ENCODE data around the gene NDST4.

NDST4 gene

DNA sequence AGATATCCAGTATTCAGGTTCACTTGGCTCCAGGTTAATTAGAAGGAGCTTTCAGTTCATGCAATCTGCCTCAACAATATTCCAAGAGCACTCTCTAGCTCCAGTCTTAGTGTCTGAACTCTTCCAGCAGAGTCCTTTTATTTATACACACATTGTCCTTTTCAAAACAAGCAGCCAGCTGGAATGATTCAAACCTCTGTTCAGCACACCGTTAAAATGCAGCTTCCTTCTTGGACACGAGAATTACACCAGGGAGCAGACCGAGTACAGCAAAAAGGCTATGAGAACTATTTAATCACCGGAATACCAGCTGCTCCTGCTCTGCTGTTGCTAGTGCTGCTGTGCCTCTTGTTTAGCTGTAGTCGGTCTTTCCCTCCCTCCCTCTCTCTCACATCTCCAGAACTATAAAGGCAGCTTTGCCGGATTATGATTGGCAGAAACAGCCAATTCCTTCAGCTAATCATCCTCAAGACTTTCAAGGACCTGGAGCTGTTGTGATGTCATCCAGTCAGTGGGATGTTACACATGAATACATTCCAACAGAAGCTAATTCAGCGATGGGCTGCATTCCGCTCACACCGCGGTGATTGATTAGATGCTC lies at the start of gene NDST4:
Gene NDST4, minus strand, starts transcription at position 115 of the 601 bp plus-strand sequence. CDS start 36,584 bp downstream, outside the sequence.
- peak in 15 of 51 donors; percentile 0 to 48 (median 7) for DNase-seq

DNA sequence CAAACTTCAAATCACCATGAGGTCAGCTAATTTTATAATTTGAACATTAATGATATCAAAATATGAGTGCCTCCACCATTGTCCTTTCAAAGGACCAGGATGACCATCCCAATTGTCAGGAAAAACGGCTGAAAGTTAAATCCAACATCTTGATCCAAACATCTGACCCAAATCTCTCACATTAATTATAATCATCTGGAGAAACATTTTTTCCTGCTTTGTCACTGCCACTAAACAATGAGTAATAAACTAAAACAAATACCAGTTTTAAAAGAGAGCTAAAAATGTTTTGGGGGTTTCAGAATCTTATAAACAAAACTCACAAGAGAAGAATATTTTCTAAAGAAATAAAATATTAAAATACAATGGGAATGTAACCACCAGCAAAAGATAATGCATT lies 45.7 kb upstream of the NDST4 start:
- DNase-seq = no peak

DNA sequence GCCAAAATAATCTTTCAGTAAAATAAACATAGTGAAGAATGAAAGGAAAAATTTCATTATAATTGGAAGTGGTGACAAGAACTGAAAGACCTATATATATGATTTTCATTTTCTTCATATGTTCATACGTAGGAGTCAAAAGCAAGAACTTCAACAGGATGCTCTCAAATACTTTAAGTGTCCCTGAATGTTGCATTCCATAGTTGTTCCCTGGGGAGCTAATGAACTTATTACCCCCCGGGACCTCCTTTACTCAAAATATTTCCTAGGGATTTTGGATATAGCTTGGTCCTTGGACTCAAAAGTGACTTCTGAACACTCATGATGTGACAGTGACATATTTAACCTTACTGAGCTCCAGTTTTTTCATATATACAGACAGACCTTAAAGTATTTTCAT lies 44.9 kb upstream of the NDST4 start:
- DNase-seq = no peak

DNA sequence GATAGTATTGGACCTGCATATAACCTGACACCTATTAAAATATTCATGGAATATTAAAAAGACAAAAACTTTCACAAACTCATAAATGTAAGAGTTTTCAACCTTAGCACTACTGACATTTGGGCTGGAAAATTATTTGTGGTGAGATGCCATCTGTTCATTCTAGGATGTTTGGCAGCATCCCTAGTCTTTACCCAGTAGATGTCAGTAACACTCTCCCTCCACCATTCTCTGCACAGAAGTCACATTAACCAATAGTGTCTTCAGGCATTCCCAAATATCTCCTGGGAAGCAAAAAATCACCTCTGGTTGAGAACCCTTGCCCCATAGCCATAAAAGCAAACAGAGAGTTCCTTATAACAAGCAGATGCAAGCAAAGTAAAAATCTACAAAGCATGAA lies 41.4 kb upstream of the NDST4 start:
- DNase-seq = no peak

DNA sequence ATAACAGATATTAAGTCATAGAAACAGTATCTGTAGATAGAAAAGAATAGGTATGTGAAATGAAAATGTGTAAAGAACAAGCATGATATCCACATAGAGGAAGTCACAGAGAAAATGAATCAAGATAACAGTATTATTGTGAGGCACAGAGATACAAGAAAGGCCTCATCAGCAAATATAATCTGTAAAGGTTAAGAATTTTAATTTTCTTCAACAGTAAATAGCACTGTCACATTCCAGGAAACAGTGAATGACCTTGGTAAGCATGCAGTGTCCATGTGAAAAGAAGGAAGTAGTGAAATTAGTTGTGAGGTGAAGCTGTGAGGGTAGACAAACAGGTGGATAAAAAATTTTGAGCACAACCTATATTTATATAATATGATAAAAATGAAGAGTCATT lies 39.5 kb upstream of the NDST4 start:
- no peak for DNase-seq

DNA sequence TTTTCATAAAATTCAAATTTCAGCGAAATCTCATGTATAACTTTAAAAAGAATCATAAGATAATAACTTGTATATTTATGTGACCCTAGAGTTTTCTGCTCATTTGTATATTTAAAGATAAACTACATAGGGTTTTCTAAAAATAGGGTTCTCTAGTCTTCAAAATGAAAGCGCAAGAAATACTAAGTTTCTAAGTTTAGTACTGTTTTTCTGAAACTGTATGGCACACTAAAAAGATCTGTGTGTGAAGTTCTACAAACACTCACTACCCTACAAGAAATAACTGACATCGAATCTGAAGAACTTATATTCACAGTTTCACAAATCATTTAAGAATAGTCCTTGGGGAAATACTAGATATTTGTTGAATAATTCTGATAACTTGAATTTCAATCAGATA lies 38.7 kb upstream of the NDST4 start:
- no peak for DNase-seq

DNA sequence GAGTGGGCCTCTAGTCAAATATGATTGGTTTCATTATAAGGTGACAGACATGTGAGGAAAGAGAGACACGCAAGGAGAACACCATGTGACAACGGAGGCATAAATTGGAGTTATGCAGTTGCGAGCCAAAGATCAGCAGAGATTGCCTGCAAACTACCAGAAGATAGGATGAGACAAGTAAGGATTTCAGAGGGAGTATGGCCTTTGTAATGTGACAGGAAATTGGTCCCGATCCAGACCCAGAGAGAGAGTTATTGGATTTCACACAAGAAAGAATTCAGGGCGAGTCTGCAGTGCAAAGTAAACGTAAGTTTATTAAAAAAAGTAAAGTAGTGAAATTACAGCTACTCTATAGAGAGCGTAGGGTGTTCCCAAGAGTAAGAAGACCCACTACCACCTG lies 35.7 kb upstream of the NDST4 start:
- no peak for DNase-seq

DNA sequence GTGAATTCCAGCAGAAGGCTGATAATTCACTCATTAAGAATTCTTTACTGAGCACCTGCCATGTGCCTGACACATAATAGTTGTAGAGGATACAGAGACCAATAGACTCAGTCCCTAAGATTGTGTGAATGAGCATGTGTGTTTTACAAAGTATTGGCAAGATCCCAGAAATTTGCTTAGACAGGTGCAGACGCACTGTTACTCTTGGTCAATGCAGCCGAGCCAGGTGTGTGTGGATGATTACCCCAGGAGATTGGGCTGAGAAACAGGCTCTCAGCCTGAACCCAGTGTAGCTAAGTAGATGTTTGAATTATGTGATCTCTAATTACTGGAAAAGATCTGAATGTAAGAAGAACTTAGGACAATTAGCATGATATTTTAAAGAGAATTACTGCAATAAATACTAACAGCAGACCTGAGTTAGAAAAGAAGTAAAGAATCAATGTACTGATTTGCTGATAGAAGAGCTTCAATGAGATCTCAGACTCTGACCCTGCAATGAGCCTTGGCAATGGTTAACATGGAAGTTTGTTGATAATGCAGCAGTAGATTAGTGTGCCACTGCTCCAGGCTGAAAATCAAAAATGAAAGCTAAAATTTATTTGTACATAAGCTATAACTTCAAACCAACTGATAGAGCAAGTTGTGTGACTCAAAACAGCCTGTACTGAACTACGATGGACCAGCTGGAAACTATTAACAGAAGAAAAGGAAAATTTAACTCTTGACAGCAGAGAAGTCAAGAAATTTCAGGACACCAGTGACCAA lies 32.2 kb upstream of the NDST4 start:
- no peak for DNase-seq

DNA sequence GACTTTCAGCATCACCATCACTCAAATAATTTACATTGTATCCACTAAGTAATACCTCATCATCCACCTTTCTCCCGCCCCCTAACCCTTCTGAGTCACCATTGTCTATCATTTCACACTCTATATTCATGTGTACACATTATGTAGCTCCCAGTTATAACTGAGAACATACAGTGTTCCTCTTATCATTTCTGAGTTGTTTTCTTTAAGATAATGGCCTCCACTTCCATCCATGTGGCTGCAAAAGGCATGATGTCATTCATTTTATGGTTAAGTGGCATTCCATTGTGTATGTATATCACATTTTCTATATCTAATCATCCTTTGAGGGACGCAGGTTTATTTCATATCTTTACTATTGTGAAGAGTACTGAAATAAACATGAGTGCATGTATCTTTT lies 14.6 kb upstream of the NDST4 start:
- no peak for DNase-seq

DNA sequence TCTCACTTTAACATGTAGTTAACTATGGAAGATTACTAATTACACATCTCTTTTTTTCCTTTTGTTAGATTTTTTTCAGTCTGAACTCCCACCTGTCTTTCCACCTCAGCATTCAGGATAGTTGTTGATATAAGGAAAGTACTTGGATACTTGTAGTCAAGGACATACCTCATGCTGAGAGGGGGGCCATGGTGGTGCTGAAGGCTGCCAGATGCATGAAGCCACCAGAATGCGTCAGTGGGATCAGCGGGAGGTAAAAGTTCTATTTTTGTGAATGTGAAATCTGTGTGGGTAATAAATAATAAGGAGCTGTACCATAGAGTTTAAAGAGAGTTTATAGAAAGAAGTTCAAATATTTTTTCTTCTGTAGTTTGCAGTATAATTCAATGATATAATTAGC lies 13.1 kb upstream of the NDST4 start:
- no peak for DNase-seq

DNA sequence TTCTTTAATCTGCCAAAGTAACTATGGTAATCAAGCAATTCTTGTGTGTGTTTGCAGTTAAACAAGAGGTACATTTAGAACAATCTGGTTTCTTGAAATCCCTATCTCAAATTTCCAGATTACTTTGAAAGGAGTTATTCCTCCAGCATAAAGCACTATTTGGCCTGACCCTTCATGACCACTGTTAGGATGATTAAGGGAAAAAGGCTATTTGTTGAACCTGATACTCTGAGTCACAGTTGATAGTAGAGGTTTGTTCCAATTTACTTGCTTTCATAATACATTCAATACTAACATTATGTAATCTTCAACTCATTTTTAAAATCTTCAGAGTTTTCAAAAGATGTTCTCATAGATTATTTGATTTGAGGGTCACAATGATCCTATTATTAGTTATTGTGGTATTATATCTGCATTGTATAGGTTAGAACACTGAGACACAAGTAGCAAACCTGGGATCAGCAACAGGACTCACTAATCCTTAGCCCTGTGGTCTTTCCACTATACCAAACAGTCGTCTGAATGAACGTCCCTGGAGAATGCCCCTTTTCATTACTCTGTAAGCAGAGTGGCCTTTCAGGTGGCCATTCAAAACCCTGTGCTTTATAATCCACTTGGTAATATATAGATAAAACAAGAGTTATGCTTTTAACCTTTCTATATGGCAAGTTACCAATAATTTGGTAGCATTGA lies 8.1 kb upstream of the NDST4 start:
- DNase-seq = no peak

DNA sequence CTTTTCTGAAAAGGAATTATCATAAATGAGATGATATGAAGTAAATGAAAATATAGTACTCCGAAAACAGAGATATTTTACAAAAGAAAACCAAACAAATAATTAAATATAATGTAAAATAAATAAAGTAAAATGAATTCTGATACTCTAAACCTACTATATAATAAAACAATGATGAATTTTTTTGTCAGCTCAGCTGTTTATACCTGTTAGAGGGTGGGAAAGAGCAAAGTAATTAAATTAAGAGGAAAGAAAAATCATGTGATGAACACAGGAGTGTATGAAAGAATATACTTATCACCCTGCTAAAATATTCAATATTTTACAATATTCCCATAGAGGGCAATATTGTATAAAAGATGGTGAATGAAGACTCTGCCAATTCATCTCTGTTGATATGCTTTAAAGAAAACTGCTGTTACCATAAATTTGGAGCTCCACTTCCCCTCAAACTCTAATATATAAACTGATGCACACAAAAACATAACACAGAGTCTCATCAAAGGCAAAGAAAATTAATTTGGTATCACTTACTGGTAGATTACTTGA lies 6.5 kb upstream of the NDST4 start:
- DNase-seq = no peak

DNA sequence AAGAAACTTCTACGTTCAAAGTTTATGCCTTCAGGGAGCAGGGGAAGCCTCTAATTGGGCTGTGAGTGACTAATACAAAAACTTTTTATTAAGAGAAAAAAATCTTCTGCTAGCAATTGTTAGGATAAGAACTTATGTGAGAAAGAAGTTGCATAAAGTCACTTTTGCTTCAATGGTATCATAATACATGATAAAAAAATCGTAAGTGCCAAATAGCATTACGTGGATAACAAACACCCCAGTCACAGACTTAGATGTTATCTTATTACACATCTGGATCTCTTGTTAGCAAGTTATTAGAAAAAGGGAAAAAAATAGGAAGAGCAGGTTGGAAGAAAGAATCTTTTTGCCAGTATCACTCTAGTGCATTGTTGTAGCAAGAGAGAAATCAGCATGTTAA lies 4.2 kb upstream of the NDST4 start:
- DNase-seq = no peak

DNA sequence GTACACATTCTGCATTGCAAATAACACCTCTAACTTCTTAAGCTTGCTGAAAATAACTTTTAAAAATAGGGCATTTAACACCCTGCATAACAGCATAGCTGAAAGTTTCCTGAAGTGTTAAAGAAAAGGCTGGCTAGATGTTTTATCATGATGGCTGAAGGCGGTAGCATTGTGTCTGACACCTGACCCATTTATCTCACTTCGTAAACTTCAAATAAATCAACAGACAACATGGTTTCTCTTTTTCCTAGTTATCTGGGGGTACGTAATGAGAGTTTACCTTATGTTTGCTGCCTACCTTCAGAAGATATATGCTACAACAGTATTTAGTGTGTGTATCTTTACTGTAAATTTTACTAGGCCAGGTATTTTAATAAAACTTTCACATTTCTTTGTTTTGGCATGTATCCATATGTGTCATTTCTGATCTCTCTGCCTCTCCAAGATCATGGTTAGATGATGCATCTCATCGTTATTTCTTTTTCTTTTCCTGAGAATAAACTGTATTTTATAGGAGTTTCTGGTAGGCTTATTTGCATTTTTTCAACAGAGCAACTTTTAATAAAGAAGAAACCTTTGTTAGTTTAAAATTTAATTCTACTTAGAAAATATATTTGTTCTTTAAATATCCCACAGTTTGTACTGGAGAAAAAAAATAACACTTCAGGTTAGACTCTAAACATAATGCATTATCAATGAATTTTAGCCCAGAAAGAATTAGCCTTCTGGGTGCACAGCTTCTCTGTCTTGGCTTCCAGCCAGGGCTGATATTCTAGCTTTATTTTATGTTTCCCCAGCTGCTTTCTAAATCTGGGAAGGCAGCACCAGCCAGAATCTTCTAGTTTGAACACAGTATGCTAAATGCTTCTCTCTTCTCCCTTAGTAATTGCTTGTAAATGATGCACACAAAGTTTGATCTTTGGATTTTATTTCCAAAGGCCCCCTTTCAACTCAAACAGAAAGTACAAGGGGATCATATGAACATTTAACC lies 2.9 kb downstream of the NDST4 start:
- peak in 3 of 51 donors; percentile 0 to 4 (median 1) for DNase-seq

DNA sequence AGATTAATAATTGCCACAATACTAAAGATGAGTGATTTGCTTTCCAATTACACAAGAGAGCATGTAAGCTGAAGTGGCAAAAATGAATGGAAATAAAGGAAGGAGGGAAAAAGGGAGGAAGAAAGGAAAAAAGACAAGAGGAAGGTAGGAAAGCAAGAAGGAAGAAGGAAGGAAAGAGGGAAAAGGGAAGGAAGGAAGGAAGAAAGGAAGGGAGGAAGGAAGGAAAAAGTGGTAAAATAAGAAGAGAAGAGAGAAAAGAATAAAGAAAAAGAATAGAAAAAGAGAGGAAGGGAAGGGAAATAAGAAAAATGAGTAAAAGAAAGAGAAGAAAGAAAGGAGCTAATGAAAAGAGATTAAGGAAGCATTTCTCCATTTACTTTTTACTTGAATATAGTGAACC lies 4.6 kb downstream of the NDST4 start:
- DNase-seq = no peak

DNA sequence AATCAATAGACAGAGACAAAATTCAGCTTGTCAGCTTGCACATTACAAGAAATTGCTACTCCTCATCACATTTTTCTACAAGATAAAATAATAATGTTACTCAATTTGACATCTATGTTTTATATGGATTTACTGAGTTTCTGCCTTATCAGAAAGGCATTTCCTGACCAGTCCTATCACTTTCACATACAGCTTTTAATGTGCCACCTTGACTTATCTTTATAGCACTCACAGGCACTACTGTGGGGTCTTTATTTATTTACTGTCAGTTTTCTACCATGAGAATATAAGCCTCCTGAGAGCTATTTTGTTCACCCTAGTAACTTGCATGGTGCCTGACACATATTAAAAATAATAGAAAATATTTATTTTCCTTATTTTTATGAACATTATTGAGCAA lies 6.0 kb downstream of the NDST4 start:
- DNase-seq = no peak

DNA sequence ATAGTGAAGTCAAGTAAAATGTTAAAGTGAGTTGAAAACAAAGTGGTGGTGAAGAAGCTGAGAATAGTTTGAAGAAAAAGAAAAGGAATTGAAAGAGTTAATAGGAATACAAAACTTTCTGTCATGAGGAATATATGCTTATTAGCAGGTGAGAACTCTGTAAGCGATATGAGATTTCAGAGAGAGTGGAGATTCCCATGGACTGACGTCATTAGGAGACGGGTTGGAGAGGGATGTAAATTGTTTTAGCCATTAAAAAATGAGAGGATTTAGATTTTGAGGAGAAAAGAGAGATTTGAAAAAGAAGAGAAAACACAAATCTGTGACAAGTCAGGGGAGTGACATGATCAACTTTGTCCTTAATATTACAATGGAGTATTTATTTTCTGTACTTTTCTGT lies 11.7 kb downstream of the NDST4 start:
- no peak for DNase-seq

DNA sequence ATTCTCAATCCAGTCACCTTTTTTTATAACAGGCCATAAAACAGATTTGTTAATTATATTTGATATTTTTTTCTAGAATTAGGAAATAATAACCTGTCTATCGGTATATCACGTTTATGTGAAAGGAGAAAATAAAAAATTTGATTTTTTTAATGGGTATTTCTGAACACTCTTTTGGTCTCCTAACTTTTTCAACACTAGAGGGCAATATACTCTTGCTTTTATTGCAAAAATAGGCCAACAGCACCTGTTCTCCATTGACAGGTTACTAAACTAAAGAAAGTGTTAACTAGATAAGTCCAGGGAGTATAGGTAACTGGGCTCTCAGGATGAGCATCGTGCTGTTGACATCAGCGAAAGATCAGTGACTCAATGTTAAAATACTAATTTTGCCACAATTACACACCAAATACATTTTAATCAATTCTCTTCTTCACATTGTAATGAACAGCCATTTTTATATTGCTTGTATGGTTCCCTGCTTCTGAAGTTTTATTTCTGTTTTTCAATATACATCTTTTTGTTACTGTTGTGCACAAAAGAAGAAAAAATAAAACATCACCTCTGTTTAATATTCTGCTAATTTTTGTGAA lies 22.8 kb downstream of the NDST4 start:
- peak in 1 of 51 donors; percentile 3 for DNase-seq

DNA sequence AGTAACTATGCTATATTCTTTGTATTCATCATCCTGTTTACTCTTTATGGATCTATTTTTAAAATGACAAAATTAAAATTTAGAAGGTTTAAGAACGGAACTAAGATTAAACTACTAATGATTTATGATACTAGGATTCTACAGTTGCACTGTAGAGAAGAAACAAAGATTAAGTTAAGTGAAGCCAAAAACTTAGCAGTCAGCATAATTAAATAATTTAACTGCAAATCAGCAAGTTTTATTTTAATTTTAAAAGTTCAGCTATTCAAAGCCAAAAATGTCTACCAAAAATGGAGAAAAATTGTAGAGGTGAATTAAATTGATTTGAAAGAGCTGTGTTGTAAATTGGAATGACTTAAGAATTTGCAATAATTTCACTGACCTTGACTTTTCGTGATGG lies 30.8 kb downstream of the NDST4 start:
- no peak for DNase-seq

DNA sequence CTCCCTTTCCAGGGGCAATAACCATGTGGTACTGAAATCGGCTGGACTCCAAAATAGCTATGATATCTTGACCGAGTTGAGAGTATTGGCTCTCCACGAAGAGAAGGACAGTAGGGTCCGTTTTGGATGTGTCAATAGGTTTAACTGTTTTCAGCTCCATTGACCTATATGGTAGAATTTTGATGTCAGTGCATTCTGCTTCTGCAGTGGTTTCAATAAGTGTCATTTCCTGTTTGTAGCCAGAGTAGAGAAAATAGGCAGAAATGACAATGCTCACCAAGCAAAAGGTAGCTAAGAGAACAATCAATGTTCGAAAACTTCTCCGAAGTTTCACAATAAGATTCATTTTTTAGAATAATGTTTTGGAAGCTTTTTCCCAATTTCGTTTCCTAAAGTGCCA lies 36.7 kb downstream of the NDST4 start:
- DNase-seq = no peak

DNA sequence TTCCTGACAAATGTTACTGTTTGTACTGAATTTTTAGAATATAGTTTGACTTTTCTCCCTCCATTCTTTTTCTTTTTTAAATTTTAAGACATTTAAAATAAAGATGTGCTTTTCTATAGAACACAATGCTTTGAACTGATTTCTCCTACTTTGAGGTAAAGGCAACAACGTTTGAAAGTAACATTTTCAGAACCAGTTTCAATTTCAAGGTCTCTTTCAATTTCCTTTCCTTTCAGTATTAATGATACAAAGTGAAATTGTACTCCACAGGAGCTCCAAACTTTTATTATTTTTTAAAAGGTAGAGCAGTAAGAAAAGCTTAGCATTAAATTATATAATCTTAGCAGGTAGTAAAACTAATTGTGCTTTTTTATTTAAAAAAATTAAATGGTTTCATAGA lies 54.9 kb downstream of the NDST4 start:
- DNase-seq = no peak

Measured in hypothalamus (tissue), 51 donors.